Endodermal cell (in vitro differentiated cells): ENCODE data around the gene CDK12. TPM values are rescaled to one million over a fixed set of nuclear protein-coding genes. Genes with fewer than 3 reads are reported as not detected.
A peak's percentile ranks its signal among the peaks of the same experiment; 100 is the strongest.

Source experiments
- DNase-seq: peaks from one replicate; pipeline ENCODE4 v3.0.0-alpha.2; 2017
- H3K27ac ChIP-seq: 2 replicates; pipeline ENCODE4 v1.5.1; 2013; ENCODE audit warnings: mild to moderate bottlenecking, low read depth, low read length, moderate library complexity
- H3K27me3 ChIP-seq: 2 replicates; pipeline ENCODE4 v1.6.1; 2013; ENCODE audit warnings: mild to moderate bottlenecking, low read length, moderate library complexity; ENCODE audit not compliant: insufficient read depth, control insufficient read depth, poor library complexity, severe bottlenecking
- H3K36me3 ChIP-seq: 2 replicates; pipeline ENCODE4 v1.7.0; 2013; ENCODE audit warnings: mild to moderate bottlenecking, low read length, moderate library complexity; ENCODE audit not compliant: control insufficient read depth, insufficient read depth
- H3K4me1 ChIP-seq: one replicate; pipeline ENCODE4 v1.7.0; 2013; ENCODE audit warnings: low read length; ENCODE audit not compliant: control insufficient read depth, insufficient read depth
- H3K4me3 ChIP-seq: 2 replicates; pipeline ENCODE4 v1.5.1; 2013; ENCODE audit warnings: mild to moderate bottlenecking, low read length, moderate library complexity
- H3K9ac ChIP-seq: 2 replicates; pipeline ENCODE4 v1.6.1; 2013; ENCODE audit warnings: mild to moderate bottlenecking, low read length, moderate library complexity; ENCODE audit not compliant: poor library complexity, severe bottlenecking; ENCODE audit errors: extremely low read depth
- H3K9me3 ChIP-seq: 2 replicates; pipeline ENCODE4 v1.6.1; 2013; ENCODE audit warnings: mild to moderate bottlenecking, low read length, moderate library complexity; ENCODE audit not compliant: control insufficient read depth
- H3K27ac Mint-ChIP-seq: 2 replicates; pipeline ENCODE4 v1.8.0; 2020; ENCODE audit warnings: mixed read lengths
- H3K27me3 Mint-ChIP-seq: 2 replicates; pipeline ENCODE4 v1.8.0; 2021; ENCODE audit warnings: mild to moderate bottlenecking, mixed read lengths; ENCODE audit not compliant: insufficient read depth
- H3K36me3 Mint-ChIP-seq: 2 replicates; pipeline ENCODE4 v1.8.0; 2020; ENCODE audit warnings: low read depth, mixed read lengths
- H3K4me1 Mint-ChIP-seq: 2 replicates; pipeline ENCODE4 v1.8.0; 2020; ENCODE audit warnings: mixed read lengths
- H3K4me3 Mint-ChIP-seq: 2 replicates; pipeline ENCODE4 v1.8.0; 2020; ENCODE audit warnings: mild to moderate bottlenecking, moderate library complexity, mixed read lengths
- H3K9me3 Mint-ChIP-seq: 2 replicates; pipeline ENCODE4 v1.8.0; 2020; ENCODE audit warnings: mild to moderate bottlenecking, mixed read lengths
- CTCF ChIP-seq: fragments of 200-600 bp; sonication (generic); conservative IDR thresholded peaks from 2 replicates; pipeline ENCODE4 v1.5.0; 2021; ENCODE audit warnings: antibody characterized with exemption, mild to moderate bottlenecking
- WGBS, 2 experiments: methylation state at CpG; one replicate each; pipeline versions ENCODE4 v1.1.5 to v1.1.7; 2013; ENCODE audit warnings: missing lambda C conversion rate in 2 of 2, mixed read lengths in 1 of 2; ENCODE audit not compliant: insufficient coverage in 1 of 2, insufficient read length in 1 of 2; 5-methylcytosine and 5-hydroxymethylcytosine counted together
- total RNA-seq, 2 donors: library from RNA; stranded (reverse); fragmentation: NEBNext Ultra II Directional in 1 of 2; extraction: Animal tissue kit (Norgen Biotek cat#: 25700) in 1 of 2; gene quantifications; 2 replicates in 1 of 2; 3 replicates in 1 of 2; pipeline ENCODE4 v1.2.1, GENCODE V29; 2021

Gene CDK12
- total RNA-seq, 2 donors from 2014 or later: 62.8 to 70.2 TPM

- 5 to 7% methylated on average over 45 to 66 of the region's 66 CpGs for WGBS, 2 experiments
- peak overlapping the region; percentile 94 for H3K27ac Mint-ChIP-seq
- Histone ChIP-seq H3K9ac (no peak overlapping the region), H3K27ac (peak overlapping the region; percentile 17), H3K4me1 (no peaks in the 10 kb centered on the region), H3K4me3 (peak overlapping the region; percentile 74), H3K36me3 (no peaks in the 10 kb centered on the region), H3K9me3 (peaks cover 12% of the 10 kb centered on the region), H3K27me3 (peaks cover 5% of the 10 kb centered on the region)
- TF ChIP-seq CTCF: no peak
- peak overlapping the region; percentile 72 for H3K4me3 Mint-ChIP-seq
- peaks cover 58% of the 10 kb centered on the region for H3K27me3 Mint-ChIP-seq
- peak; percentile 91 for DNase-seq
- H3K4me1 Mint-ChIP-seq: peaks cover 10% of the 10 kb centered on the region
- peaks cover 5% of the 10 kb centered on the region for H3K9me3 Mint-ChIP-seq
- peaks cover 10% of the 10 kb centered on the region for H3K36me3 Mint-ChIP-seq
Observed at GRCh38 chr17:39573447-39574298, 112.4 kb downstream of the CDK12 start.

GRCh38 chr17:39576187-39576586 is 114.9 kb downstream of the CDK12 start:
- peak; percentile 82 for TF ChIP-seq CTCF
- peak; percentile 87 for DNase-seq
- H3K27ac Mint-ChIP-seq: no peak overlapping the region

GRCh38 chr17:39578272-39578671 is 117.0 kb downstream of the CDK12 start:
- H3K27me3 Mint-ChIP-seq: peaks cover 49% of the 10 kb centered on the region
- no peak for DNase-seq

More at GRCh38 chr17:39576187-39576586, 114.9 kb downstream of the CDK12 start:
- Mint-ChIP-seq H3K4me1 (peaks cover 26% of the 10 kb centered on the region), H3K9me3 (peaks cover 5% of the 10 kb centered on the region), H3K4me3 (no peak overlapping the region), H3K36me3 (peaks cover 6% of the 10 kb centered on the region), H3K27me3 (peaks cover 56% of the 10 kb centered on the region)
- H3K27ac ChIP-seq: no peak overlapping the region
- no peak overlapping the region for H3K9ac ChIP-seq
- H3K4me1 ChIP-seq: peaks cover 8% of the 10 kb centered on the region
- no peak overlapping the region for H3K4me3 ChIP-seq
- no peaks in the 10 kb centered on the region for H3K36me3 ChIP-seq
- WGBS, 2 experiments: 47% methylated on average over 7 of the region's 7 CpGs; no CpG with 5 or more reads in 1 of the 2 experiments
- H3K9me3 ChIP-seq: peaks cover 6% of the 10 kb centered on the region
- peaks cover 5% of the 10 kb centered on the region for H3K27me3 ChIP-seq

More at GRCh38 chr17:39578272-39578671, 117.0 kb downstream of the CDK12 start:
- Histone ChIP-seq H3K4me1 (peaks cover 8% of the 10 kb centered on the region), H3K9me3 (no peaks in the 10 kb centered on the region), H3K27ac (no peak overlapping the region), H3K9ac (no peak overlapping the region), H3K36me3 (no peaks in the 10 kb centered on the region), H3K4me3 (no peak overlapping the region), H3K27me3 (peaks cover 5% of the 10 kb centered on the region)
- Mint-ChIP-seq H3K4me1 (peaks cover 26% of the 10 kb centered on the region), H3K36me3 (no peaks in the 10 kb centered on the region), H3K4me3 (no peak overlapping the region), H3K9me3 (no peaks in the 10 kb centered on the region), H3K27ac (no peak overlapping the region)
- TF ChIP-seq CTCF: no peak
- 95% methylated on average over 2 of the region's 2 CpGs; no CpG with 5 or more reads in 1 of the 2 experiments for WGBS, 2 experiments
